GM12878 (cell line): ENCODE results near the gene OR2B2. TPM values are rescaled to one million over a fixed set of nuclear protein-coding genes. Genes with fewer than 3 reads are reported as not detected.

Experiments
- BCL11A ChIP-seq: IDR thresholded peaks from 2 replicates; pipeline ENCODE4 v1.6.1; 2011; ENCODE audit warnings: low read depth, low read length
- BMI1 ChIP-seq: fragments of 450-650 bp; IDR thresholded peaks from 2 replicates; pipeline ENCODE4 v1.6.1; 2016; ENCODE audit warnings: mild to moderate bottlenecking, moderate library complexity, borderline replicate concordance
- CBX5 ChIP-seq: sonication (generic); IDR thresholded peaks from 2 replicates; pipeline ENCODE4 v1.6.1; 2016; ENCODE audit warnings: low read depth, moderate library complexity, mild to moderate bottlenecking, inconsistent platforms
- CTCF ChIP-seq, 3 experiments: IDR thresholded peaks in 2 of 3; conservative IDR thresholded peaks in 1 of 3; 2 replicates each; pipeline ENCODE4 v1.5.1; 2011; ENCODE audit warnings: low read depth in 3 of 3, low read length in 3 of 3, mild to moderate bottlenecking in 3 of 3, control low read depth in 2 of 3, moderate library complexity in 2 of 3, inconsistent platforms in 1 of 3, mixed read lengths in 1 of 3; ENCODE audit not compliant: control insufficient read depth in 2 of 3, insufficient read depth in 1 of 3; ENCODE audit errors: extremely low read depth in 1 of 3
- CUX1 ChIP-seq: IDR thresholded peaks from 2 replicates; pipeline ENCODE4 v1.6.1; 2012; ENCODE audit warnings: improper control_type of control experiment, low read depth, low read length; ENCODE audit not compliant: insufficient replicate concordance
- DPF2 ChIP-seq: fragments of 450-650 bp; IDR thresholded peaks from 2 replicates; pipeline ENCODE4 v1.6.1; 2017; ENCODE audit warnings: mild to moderate bottlenecking
- HCFC1 ChIP-seq: fragments of 150-350 bp; IDR thresholded peaks from 2 replicates; pipeline ENCODE4 v1.6.1; 2014; ENCODE audit warnings: low read length
- IRF4 ChIP-seq: IDR thresholded peaks from 2 replicates; pipeline ENCODE4 v1.6.1; 2011; ENCODE audit warnings: low read depth, low read length
- MTA3 ChIP-seq: IDR thresholded peaks from 2 replicates; pipeline ENCODE4 v1.6.1; 2012; ENCODE audit warnings: low read length, inconsistent platforms, borderline replicate concordance
- MXI1 ChIP-seq: fragments of 150-350 bp; IDR thresholded peaks from 2 replicates; pipeline ENCODE4 v1.6.1; 2011; ENCODE audit warnings: low read depth, mild to moderate bottlenecking, inconsistent platforms, low read length, improper control_type of control experiment
- RB1 ChIP-seq: fragments of 450-650 bp; formaldehyde crosslinking; IDR thresholded peaks from 2 replicates; pipeline ENCODE4 v1.6.1; 2017; ENCODE audit warnings: mild to moderate bottlenecking, borderline replicate concordance
- RELA ChIP-seq: fragments of 450-650 bp; IDR thresholded peaks from 2 replicates; pipeline ENCODE4 v1.8.0; 2014; ENCODE audit warnings: borderline replicate concordance; ENCODE audit not compliant: partially characterized antibody
- RUNX3 ChIP-seq: IDR thresholded peaks from 2 replicates; pipeline ENCODE4 v1.6.1; 2012; ENCODE audit warnings: low read length, inconsistent platforms
- SIN3A ChIP-seq: IDR thresholded peaks from 2 replicates; pipeline ENCODE4 v1.6.1; 2012; ENCODE audit warnings: low read depth, low read length, improper control_type of control experiment
- SIX5 ChIP-seq: IDR thresholded peaks from 2 replicates; pipeline ENCODE4 v1.6.1; 2011; ENCODE audit warnings: mild to moderate bottlenecking, low read depth, low read length, moderate library complexity; ENCODE audit not compliant: severe bottlenecking
- TBL1XR1 ChIP-seq: IDR thresholded peaks from 2 replicates; pipeline ENCODE4 v1.6.1; 2012; ENCODE audit warnings: low read depth, low read length, improper control_type of control experiment
- TCF3 ChIP-seq: IDR thresholded peaks from 2 replicates; pipeline ENCODE4 v1.6.1; 2012; ENCODE audit warnings: low read depth, mild to moderate bottlenecking, low read length, borderline replicate concordance; ENCODE audit not compliant: insufficient read depth
- YBX1 ChIP-seq: fragments of 450-650 bp; IDR thresholded peaks from 2 replicates; pipeline ENCODE4 v1.6.1; 2016; ENCODE audit warnings: antibody characterized with exemption
- ZBTB33 ChIP-seq: fragments of 450-650 bp; IDR thresholded peaks from 2 replicates; pipeline ENCODE4 v1.6.1; 2017; ENCODE audit warnings: mild to moderate bottlenecking
- ZNF24 ChIP-seq: fragments of 450-650 bp; IDR thresholded peaks from 2 replicates; pipeline ENCODE4 v1.6.1; 2017; ENCODE audit warnings: antibody characterized with exemption, mild to moderate bottlenecking
- ZNF274 ChIP-seq: IDR thresholded peaks from one replicate; pipeline ENCODE4 v1.8.0; 2011; ENCODE audit not compliant: insufficient read length, insufficient read depth
- polyA plus RNA-seq, 11 experiments: library from polyadenylated mRNA; depleted of rRNA in 4 of 11; unstranded in 6 of 11; stranded (reverse) in 5 of 11; fragments of >200 nt; fragmentation: Nextera tagmentation in 4 of 11; fragmentation: Illumina TruSeq in 1 of 11; extraction: Ambion mirVana in 4 of 11; extraction: Trizol in 1 of 11; gene quantifications; 1 replicate in 1 of 11; 2 replicates in 10 of 11; pipeline versions ENCODE4 v1.2.1 to v1.2.3, GENCODE V29; 2011 to 2016; ENCODE audit warnings: inconsistent platforms in 2 of 11, missing spikeins in 2 of 11, low read depth in 1 of 11
- total RNA-seq, 4 experiments: library from RNA; depleted of rRNA in 3 of 4; stranded (reverse); fragments of >200 nt in 3 of 4; fragmentation: Illumina TruSeq in 1 of 4; extraction: Trizol in 1 of 4; gene quantifications; 2 replicates each; pipeline versions ENCODE4 v1.2.1 to v1.2.3, GENCODE V29; 2013 to 2021

The OR2B2 gene
- total and polyA plus RNA-seq, 10 of the 15 experiments (the other 5 are each of a cell fraction or from before 2014, with no cell fraction given) = not detected

GRCh38 chr6:27872642-27873020 lies 39.6 kb downstream of the OR2B2 start (continued):
- TF ChIP-seq YBX1 (no peak), RUNX3 (peak; percentile 70), ZNF24 (no peak), IRF4 (peak; percentile 58; the same call in 1 of the 2 replicates), SIX5 (no peak), TCF3 (no peak), CBX5 (0 out of 2 replicates have a peak, but pooled peaks have one; percentile 27), CTCF (IDR thresholded peaks at IDR 0.05 in 2 of 3, conservative IDR thresholded peaks at IDR 0.05 in 1 of 3; ENCODE audit: control insufficient read depth in 2 of 3, extremely low read depth in 1 of 3, insufficient read depth in 1 of 3, low read depth in 3 of 3, low read length in 3 of 3) (no peak), TBL1XR1 (no peak), RB1 (no peak), ZNF274 (no peak), BCL11A (no peak), BMI1 (no peak), CUX1 (peak; percentile 94), SIN3A (no peak), MTA3 (no peak), RELA (no peak), HCFC1 (no peak), ZBTB33 (no peak), DPF2 (0 out of 2 replicates have a peak, but pooled peaks have one; percentile 26), MXI1 (no peak)
